ENCODE results near the gene MAP3K9.

Gene MAP3K9

DNA sequence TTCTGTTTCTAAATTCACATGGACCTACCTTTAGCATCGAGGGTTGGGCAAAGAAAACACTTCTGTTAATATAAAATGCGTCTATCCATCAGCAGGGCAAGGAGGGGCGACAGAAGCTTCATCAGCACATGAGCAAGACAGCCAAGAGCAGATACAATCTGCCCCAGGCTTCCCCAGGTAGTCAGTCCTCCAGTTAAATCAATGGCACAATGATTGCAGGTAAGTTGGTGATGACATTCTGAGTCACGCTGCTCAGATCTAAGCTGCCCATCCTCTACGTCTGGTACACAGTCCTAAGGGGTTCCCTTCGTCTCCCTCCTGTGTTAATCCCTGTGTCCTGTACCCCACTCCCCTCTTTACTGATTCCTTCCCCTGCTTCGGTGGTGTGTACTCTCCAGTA, 38.8 kb downstream of the MAP3K9 start:
- Histone ChIP-seq H3K4me3 (no peak overlapping the region), H3K36me3 (no peaks in the 10 kb centered on the region), H3K9me3 (no peaks in the 10 kb centered on the region), H3K4me1 (no peaks in the 10 kb centered on the region), H3K27me3 (peaks cover 0 to 10% of the 10 kb centered on the region in 2 donors), H3K27ac (no peak overlapping the region)
- intact Hi-C loops (cut with DNase I; ENCODE audit: low total_unique reads), result no loop called here
- DNase-seq, result no peak
- TF ChIP-seq, protein P1, sequence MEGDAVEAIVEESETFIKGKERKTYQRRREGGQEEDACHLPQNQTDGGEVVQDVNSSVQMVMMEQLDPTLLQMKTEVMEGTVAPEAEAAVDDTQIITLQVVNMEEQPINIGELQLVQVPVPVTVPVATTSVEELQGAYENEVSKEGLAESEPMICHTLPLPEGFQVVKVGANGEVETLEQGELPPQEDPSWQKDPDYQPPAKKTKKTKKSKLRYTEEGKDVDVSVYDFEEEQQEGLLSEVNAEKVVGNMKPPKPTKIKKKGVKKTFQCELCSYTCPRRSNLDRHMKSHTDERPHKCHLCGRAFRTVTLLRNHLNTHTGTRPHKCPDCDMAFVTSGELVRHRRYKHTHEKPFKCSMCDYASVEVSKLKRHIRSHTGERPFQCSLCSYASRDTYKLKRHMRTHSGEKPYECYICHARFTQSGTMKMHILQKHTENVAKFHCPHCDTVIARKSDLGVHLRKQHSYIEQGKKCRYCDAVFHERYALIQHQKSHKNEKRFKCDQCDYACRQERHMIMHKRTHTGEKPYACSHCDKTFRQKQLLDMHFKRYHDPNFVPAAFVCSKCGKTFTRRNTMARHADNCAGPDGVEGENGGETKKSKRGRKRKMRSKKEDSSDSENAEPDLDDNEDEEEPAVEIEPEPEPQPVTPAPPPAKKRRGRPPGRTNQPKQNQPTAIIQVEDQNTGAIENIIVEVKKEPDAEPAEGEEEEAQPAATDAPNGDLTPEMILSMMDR (IDR thresholded peaks at IDR 0.05), result no peak

DNA sequence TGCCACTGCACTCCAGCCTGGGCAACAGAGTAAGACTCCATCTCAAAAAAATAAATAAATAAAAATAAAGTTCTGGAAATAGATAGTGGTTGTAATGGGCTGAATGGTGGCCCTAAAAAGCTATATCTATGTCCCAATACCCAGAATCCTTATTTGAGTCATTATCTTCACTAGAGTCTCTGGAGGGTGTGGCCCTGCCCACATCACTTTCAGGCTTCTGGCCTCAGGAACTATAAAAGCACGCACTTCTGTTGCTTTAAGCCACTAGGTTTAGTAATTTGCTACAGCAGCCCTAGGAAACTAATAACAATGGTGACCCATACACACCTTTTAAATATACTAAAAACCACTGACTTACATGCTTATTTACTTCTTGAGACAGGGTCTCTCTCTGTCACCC, 49.9 kb downstream of the MAP3K9 start:
- intact Hi-C loops (cut with DNase I; ENCODE audit: low total_unique reads), result no loop called here
- H3K27ac ChIP-seq, result no peak overlapping the region
- no peak overlapping the region for H3K4me3 ChIP-seq
- TF ChIP-seq, protein P1 (IDR thresholded peaks at IDR 0.05), result no peak
- H3K9me3 ChIP-seq, result no peaks in the 10 kb centered on the region
- no peaks in the 10 kb centered on the region for H3K27me3 ChIP-seq
- DNase-seq, result no peak
- H3K4me1 ChIP-seq, result no peaks in the 10 kb centered on the region
- no peaks in the 10 kb centered on the region for H3K36me3 ChIP-seq

DNA sequence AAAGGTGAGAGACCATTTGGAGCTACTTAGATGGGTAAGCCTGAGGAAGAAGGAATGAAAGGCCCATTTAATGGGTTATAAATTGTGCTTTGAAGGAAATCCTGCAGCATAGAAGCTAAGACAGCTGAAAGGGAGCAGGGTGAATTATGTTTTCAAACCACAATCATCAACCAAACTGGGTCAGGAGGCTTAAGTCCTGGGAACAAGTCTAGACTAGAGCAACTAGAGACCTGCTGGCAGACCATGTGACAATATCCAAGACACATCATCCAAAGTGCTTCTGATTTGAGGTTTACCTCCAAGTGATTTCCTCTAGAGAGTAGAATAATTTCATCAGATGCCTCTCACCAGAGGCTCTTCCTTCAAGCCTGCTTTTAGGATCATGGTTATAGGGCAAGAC, 53.7 kb downstream of the MAP3K9 start:
- no peak overlapping the region for H3K27ac ChIP-seq
- no peaks in the 10 kb centered on the region for H3K27me3 ChIP-seq
- no peak for DNase-seq
- TF ChIP-seq, protein P1 (IDR thresholded peaks at IDR 0.05), result no peak
- no peaks in the 10 kb centered on the region for H3K4me1 ChIP-seq
- no peak overlapping the region for H3K4me3 ChIP-seq
- no peaks in the 10 kb centered on the region for H3K9me3 ChIP-seq
- intact Hi-C loops (cut with DNase I; ENCODE audit: low total_unique reads), result no loop called here
- no peaks in the 10 kb centered on the region for H3K36me3 ChIP-seq

DNA sequence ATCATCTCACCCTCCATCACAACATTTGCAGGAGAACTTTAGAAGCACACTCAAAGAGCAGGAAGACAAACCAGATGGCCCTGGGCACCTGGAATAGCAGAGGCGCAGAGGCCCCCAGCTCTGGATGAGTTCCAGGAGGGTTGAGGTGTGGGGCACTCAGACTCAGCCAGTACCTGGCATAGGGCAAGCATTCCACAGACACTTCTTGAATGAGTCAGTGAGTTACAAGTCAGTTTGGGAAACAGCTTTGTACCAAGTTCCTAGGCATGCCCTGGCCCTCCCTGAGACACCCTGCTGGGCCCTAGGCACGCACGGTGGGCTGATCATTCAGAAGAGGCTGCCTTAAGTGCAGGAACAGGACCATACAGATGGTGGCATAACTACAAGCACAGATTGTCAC, 54.3 kb downstream of the MAP3K9 start:
- TF ChIP-seq, protein P1 (IDR thresholded peaks at IDR 0.05), result no peak
- intact Hi-C loops (cut with DNase I; ENCODE audit: low total_unique reads), result no loop called here
- no peaks in the 10 kb centered on the region for H3K4me1 ChIP-seq
- H3K9me3 ChIP-seq, result no peaks in the 10 kb centered on the region
- no peaks in the 10 kb centered on the region for H3K36me3 ChIP-seq
- H3K4me3 ChIP-seq, result no peak overlapping the region
- DNase-seq, result no peak
- H3K27ac ChIP-seq, result no peak overlapping the region
- H3K27me3 ChIP-seq, result no peaks in the 10 kb centered on the region

DNA sequence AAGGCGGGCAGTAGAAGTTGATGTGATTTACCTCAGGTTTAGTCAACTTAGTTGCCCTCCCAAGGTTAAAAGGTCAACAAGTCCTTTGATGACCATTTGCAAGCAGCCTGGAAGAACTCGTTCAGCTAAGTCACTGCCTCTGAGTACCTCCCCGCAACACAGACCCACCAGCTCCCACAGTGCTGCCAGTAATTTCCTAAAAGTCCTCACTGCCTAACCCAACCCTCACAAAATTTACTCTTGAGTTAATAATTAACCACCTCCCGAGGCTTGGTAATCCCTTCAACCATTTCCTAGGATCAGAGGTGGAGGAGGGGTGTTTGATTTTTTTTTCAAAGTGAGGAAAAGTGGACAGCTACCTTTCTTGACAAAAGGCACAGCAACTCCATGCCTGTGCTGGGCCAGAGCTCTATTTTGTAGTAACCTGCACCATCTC, 55.8 kb downstream of the MAP3K9 start:
- intact Hi-C loops (cut with DNase I; ENCODE audit: low total_unique reads), result no loop called here
- no peak for DNase-seq
- Histone ChIP-seq H3K27me3 (no peaks in the 10 kb centered on the region), H3K36me3 (no peaks in the 10 kb centered on the region), H3K4me3 (no peak overlapping the region), H3K4me1 (no peaks in the 10 kb centered on the region), H3K27ac (no peak overlapping the region), H3K9me3 (no peaks in the 10 kb centered on the region)
- TF ChIP-seq, protein P1 (IDR thresholded peaks at IDR 0.05), result no peak

DNA sequence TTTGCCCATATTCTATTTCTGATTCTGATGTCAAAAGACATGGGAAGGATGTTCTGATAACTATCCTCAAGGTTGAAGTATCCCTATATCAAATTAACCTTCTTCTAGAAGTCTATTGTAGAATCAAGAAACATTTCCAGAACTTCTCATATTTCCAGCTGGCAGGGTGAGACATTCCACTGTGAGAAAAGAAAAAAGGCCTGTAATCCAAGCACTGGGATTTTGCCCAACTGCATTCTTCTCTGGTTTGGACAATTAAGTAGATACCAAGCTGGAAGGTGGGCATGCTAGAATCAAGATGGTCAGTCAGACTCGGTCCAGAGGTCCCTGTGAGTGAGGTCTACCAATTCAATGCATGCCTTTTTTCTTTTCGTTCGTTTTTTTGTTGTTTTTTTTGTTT, 60.9 kb downstream of the MAP3K9 start:
- intact Hi-C loops (cut with DNase I; ENCODE audit: low total_unique reads), result no loop called here
- H3K4me1 ChIP-seq, result no peaks in the 10 kb centered on the region
- DNase-seq, result no peak
- no peaks in the 10 kb centered on the region for H3K9me3 ChIP-seq
- no peak overlapping the region for H3K4me3 ChIP-seq
- TF ChIP-seq, protein P1 (IDR thresholded peaks at IDR 0.05), result no peak
- H3K27ac ChIP-seq, result no peak overlapping the region
- H3K36me3 ChIP-seq, result no peaks in the 10 kb centered on the region
- no peaks in the 10 kb centered on the region for H3K27me3 ChIP-seq
